ENCODE data around the gene CNNM3.
"Not testable (repeated sequence)": the region's sequence is repeated elsewhere in the genome, so short reads cannot be mapped to it uniquely, and the experiment has no call there.

CNNM3 gene

DNA sequence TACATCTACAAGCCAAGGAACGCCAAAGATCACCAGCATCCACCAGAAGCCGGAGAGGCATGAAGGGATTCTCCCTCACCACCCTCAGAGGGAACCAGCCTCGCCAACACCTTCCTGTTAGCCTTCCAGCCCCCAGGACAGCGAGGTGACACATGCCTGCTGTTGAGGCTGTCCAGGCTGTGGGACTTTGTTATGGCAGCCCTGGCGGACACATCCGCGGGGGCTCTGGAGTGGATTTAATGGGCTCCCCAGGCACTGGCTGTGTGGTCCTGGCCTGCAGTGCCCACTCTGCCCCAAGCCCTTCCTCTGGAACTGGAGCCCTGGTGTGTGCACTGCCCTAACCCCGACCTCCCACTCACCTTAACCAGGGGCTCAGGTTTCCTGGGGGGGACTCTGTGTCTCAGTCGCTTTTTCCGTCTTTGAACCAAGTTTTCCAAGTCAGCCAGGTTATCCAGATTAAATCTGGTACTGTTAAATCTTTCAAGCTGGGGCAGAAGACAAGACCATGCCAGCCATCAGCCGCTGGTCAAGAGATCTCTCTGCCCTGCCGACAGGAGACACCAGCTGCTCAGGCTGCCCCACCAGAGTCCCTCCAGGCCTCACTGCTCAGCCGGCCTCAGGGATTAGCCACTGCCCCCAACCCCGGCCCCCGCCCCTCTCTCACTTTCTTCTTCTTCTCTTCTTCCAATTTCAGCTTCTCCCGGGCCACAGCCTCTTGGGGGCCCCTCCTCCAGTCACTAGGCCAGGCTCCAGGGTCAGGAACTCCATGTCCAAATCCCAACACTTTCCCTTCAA lies 25.8 kb downstream of the CNNM3 start:
- no peak for DNase-seq (ENCODE audit: low spot score)

DNA sequence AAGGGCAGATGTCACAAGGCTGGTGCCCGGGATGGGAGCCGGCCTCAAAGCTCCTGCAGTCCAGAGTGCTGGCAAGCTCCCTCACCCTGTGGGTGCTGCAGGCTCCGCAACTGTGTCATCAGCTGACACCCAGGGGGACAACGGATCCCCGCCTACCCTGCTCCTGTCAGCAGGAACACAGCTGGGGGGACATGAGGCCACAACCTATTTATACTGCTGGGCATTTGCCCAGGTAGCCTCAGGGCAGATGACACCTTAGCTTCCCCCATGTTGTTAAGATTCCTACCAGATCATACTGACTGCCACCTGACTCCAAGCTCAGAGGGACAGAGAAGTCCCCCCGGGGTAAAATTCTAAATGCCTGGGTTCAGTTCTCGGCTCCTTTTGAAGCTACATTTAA lies 26.5 kb downstream of the CNNM3 start:
- DNase-seq (ENCODE audit: low spot score), result no peak

- no peak for DNase-seq (ENCODE audit: low spot score)
These were observed 27.6 kb downstream of the CNNM3 start, which contains the start of gene ANKRD23 for GRCh38 chr2:96843538-96844268. Gene ANKRD23 (minus strand): TSS chr2:96844021. CDS start chr2:96843992, 29 bp downstream.

DNA sequence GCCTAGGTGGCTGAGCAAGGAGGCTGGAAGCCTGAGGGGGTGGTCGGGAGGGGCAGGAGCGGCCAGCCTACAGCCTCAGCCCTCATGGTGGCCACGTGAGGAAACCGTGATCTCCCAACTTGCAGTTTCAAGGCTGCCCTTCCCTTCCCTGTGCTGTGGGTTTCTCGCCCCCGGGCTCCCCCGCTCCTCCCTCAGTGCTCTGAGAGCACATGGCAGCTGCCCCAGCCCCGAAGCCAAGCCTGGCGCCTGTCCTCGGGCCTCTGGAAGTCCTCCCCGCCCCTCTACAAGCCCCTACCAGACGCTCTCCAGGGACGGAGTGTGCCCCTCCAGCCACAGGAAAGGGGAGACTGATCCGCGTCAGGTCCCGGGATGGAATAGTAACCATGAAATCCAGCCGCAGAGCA lies 28.3 kb downstream of the CNNM3 start:
- no peak for DNase-seq (ENCODE audit: low spot score)

GRCh38 chr2:96846825-96847224 lies 30.8 kb downstream of the CNNM3 start:
- DNase-seq (ENCODE audit: low spot score), result no peak

- DNase-seq (ENCODE audit: low spot score), result no peak
These were observed 31.5 kb downstream of the CNNM3 start for GRCh38 chr2:96847586-96847985.

GRCh38 chr2:96848264-96848663 lies 32.2 kb downstream of the CNNM3 start:
- DNase-seq (ENCODE audit: low spot score), result no peak

GRCh38 chr2:96852667-96853066 lies 36.6 kb downstream of the CNNM3 start:
- no peak for DNase-seq (ENCODE audit: low spot score)

GRCh38 chr2:96853321-96853720 lies 37.3 kb downstream of the CNNM3 start:
- no peak for DNase-seq (ENCODE audit: low spot score)

- DNase-seq (ENCODE audit: low spot score), result no peak
These were observed 41.0 kb downstream of the CNNM3 start for GRCh38 chr2:96856776-96857666.

GRCh38 chr2:96857667-96858372 lies 41.8 kb downstream of the CNNM3 start, which contains the start of gene ANKRD39:
Gene ANKRD39 (minus strand): TSS chr2:96858016. CDS start chr2:96857987, 29 bp downstream.
- peak; percentile 97 for DNase-seq (ENCODE audit: low spot score)

GRCh38 chr2:96859099-96859649 lies 43.1 kb downstream of the CNNM3 start:
- DNase-seq (ENCODE audit: low spot score), result no peak

DNA sequence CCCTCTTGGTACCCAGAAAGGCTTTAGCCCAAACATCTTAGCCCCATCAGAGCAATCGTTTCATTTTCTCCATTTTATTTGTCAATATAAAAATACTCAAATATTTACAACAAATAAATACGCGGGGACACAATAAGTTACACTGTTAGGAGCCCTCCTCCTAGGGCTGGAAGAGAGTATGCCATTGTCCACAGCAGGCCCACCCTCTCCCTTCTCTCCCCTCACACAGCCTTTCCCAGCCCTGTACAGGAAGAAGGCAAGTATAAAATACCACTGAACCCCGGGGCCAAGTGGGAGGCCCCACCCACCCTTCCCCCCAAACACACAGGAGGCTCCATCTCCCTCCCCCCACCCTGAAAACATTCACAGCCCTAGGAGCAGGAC lies 43.6 kb downstream of the CNNM3 start:
- DNase-seq (ENCODE audit: low spot score), result no peak

GRCh38 chr2:96860065-96861029 lies 44.3 kb downstream of the CNNM3 start:
- no peak for DNase-seq (ENCODE audit: low spot score)

DNA sequence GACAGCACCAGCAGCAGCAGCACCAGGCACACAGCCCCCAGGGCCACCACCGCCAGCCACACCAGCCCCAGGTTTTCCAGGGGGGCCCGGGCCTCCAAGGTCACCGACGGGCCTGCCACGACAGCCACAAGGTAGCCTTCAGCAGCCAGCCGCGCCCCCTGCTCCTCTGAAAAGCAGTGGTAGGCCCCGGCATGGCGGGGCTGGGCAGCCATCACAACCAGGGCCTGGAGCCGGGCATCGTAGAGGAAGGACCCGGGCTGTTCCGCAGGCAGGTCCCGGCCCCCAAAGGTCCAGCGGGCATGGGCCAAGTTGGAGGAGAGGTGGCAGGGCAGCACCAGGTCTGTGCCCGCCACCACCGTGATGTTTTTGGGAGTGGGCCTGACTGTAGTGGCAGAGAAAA lies 45.0 kb downstream of the CNNM3 start:
- DNase-seq (ENCODE audit: low spot score), result no peak

- DNase-seq (ENCODE audit: low spot score), result not testable (repeated sequence)
These were observed 47.0 kb downstream of the CNNM3 start for GRCh38 chr2:96863056-96863455.

GRCh38 chr2:96863575-96864342 lies 47.7 kb downstream of the CNNM3 start:
- DNase-seq (ENCODE audit: low spot score), result no peak

GRCh38 chr2:96864343-96865091 lies 48.4 kb downstream of the CNNM3 start:
- no peak for DNase-seq (ENCODE audit: low spot score)

DNA sequence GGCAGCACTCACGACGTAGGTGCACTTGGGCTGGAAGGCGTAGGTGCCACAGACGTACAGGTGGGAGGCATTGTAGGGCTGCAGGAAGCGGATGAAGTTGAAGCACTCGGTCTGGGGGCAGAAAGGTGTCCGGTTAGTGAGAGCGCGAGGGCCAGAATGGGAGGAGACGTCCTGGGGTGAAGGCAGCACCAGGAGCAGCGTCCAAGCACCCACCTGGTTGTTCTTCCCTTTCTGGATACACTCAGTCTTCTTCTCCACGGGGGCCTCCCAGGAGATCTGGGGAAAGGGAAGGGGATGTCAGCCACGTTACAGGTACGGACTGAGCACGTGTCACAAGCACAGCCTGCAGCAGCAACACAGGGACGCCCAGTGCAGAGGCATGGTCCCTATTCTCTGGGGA lies 49.6 kb downstream of the CNNM3 start:
- DNase-seq (ENCODE audit: low spot score), result no peak

Measured in COLO829 (cell line).